Transverse colon (tissue), 4 donors: ENCODE data around the gene ARHGEF10L. TPM values are rescaled to one million over a fixed set of nuclear protein-coding genes. Genes with fewer than 3 reads are reported as not detected.

Source experiments
- DNase-seq: peaks from one replicate; pipeline ENCODE4 v3.0.0-alpha.2; 2019
- H3K27ac ChIP-seq, 4 donors: fragments of 200-600 bp; sonication (generic); 2 replicates each; pipeline ENCODE4 v1.5.1; 2016 to 2018; ENCODE audit warnings: inconsistent platforms in 4 of 4
- H3K27me3 ChIP-seq: fragments of 200-600 bp; sonication (generic); 2 replicates; pipeline ENCODE4 v1.5.1; 2017; ENCODE audit warnings: inconsistent platforms
- H3K36me3 ChIP-seq, 4 donors: fragments of 200-600 bp; sonication (generic); 2 replicates each; pipeline ENCODE4 v1.5.1; 2017 to 2019; ENCODE audit warnings: inconsistent platforms in 4 of 4
- H3K4me1 ChIP-seq, 4 donors: fragments of 200-600 bp; sonication (generic); 2 replicates each; pipeline ENCODE4 v1.5.1; 2017 to 2020; ENCODE audit warnings: inconsistent platforms in 4 of 4
- H3K4me3 ChIP-seq, 4 donors: fragments of 200-600 bp; sonication (generic); 1 replicate in 1 of 4; 2 replicates in 3 of 4; pipeline versions ENCODE4 v1.5.1 to v1.6.1; 2017 to 2019; ENCODE audit warnings: inconsistent platforms in 4 of 4
- H3K9me3 ChIP-seq, 2 donors: fragments of 200-600 bp; sonication (generic); 2 replicates each; pipeline ENCODE4 v1.5.1; 2017 to 2019; ENCODE audit warnings: inconsistent platforms in 2 of 2
- CTCF ChIP-seq, 5 experiments: fragments of 200-600 bp in 3 of 5; fragments of 450-650 bp in 2 of 5; sonication (generic) in 3 of 5; IDR thresholded peaks; 1 replicate in 2 of 5; 2 replicates in 3 of 5; pipeline ENCODE4 v1.5.1; 2016 to 2017; ENCODE audit warnings: antibody characterized with exemption in 5 of 5, inconsistent platforms in 3 of 5, mild to moderate bottlenecking in 2 of 5, moderate library complexity in 1 of 5
- EP300 ChIP-seq: sonication (generic); formaldehyde crosslinking; IDR thresholded peaks from one replicate; pipeline ENCODE4 v1.6.1; 2017; ENCODE audit warnings: antibody characterized with exemption, low read depth
- POLR2A ChIP-seq: fragments of 450-650 bp; IDR thresholded peaks from one replicate; pipeline ENCODE4 v1.6.1; 2016; ENCODE audit warnings: antibody characterized with exemption, mild to moderate bottlenecking, moderate library complexity
- POLR2AphosphoS5 ChIP-seq, 3 donors: sonication (generic); formaldehyde crosslinking; IDR thresholded peaks; one replicate each; pipeline ENCODE4 v1.6.1; 2016; ENCODE audit warnings: antibody characterized with exemption in 3 of 3
- WGBS, 2 donors: methylation state at CpG; one replicate each; pipeline ENCODE4 v1.1.5; 2018; ENCODE audit warnings: low coverage in 1 of 2; 5-methylcytosine and 5-hydroxymethylcytosine counted together
- in situ Hi-C, 4 donors: fragments of 200-750 bp; cut with MboI; loops; one replicate each; pipeline versions ENCODE4 v1.15.0 to v1.15.1; 2017; ENCODE audit warnings: low sequenced_read_pairs in 3 of 4, low pct_ligation_motif_present in 1 of 4, low pct_unique_long_range_greater_than_20kb in 1 of 4
- intact Hi-C: fragments of 100-400 bp; cut with DNase I; formaldehyde crosslinking; loops from one replicate; pipeline ENCODE4 v1.15.1; 2023; ENCODE audit warnings: low total_unique reads
- total RNA-seq, 4 donors: library from RNA; depleted of rRNA; stranded (reverse); fragments of >200 nt; gene quantifications; one replicate each; pipeline ENCODE4 v1.1.0, GENCODE V29; 2016

The ARHGEF10L gene
- total RNA-seq, 4 donors from 2014 or later: 115 to 326 (median 199) TPM

GRCh38 chr1:17577907-17578297, 38.4 kb downstream of the ARHGEF10L start:
- Histone ChIP-seq H3K27ac (peak overlapping the region in 2 of 4 donors; percentile 10 to 86), H3K36me3 (no peaks in the 10 kb centered on the region), H3K9me3 (no peaks in the 10 kb centered on the region), H3K4me1 (peaks cover 48 to 77% (median 67%) of the 10 kb centered on the region in 4 donors), H3K27me3 (no peaks in the 10 kb centered on the region), H3K4me3 (no peak overlapping the region)
- DNase-seq: no peak
- in situ Hi-C loops: no loop called here
- 65% methylated on average over 1 of the region's 1 CpG; no CpG with 5 or more reads in 1 of the 2 donors for WGBS, 2 donors
- TF ChIP-seq CTCF (IDR thresholded peaks at IDR 0.05): no peak
- no peak for TF ChIP-seq POLR2AphosphoS5 (IDR thresholded peaks at IDR 0.05)
- no peak for TF ChIP-seq POLR2A
- TF ChIP-seq EP300: no peak
- intact Hi-C loops: no loop called here

GRCh38 chr1:17579951-17580939, 40.7 kb downstream of the ARHGEF10L start:
- H3K9me3 ChIP-seq: no peaks in the 10 kb centered on the region
- H3K27me3 ChIP-seq: no peaks in the 10 kb centered on the region
- peak; percentile 60 for DNase-seq
- WGBS, 2 donors: 44 to 60% methylated on average over 5 to 16 of the region's 16 CpGs
- intact Hi-C loops: no loop called here
- no peak for TF ChIP-seq EP300
- TF ChIP-seq POLR2AphosphoS5 (IDR thresholded peaks at IDR 0.05): peak in 1 of 3 donors; percentile 34
- TF ChIP-seq POLR2A: peak; percentile 59
- no peak for TF ChIP-seq CTCF (IDR thresholded peaks at IDR 0.05)
- in situ Hi-C loops: no loop called here
- no peaks in the 10 kb centered on the region for H3K36me3 ChIP-seq
- peak overlapping the region; percentile 75 to 86 (median 82) for H3K27ac ChIP-seq
- H3K4me1 ChIP-seq: peaks cover 27 to 57% (median 50%) of the 10 kb centered on the region in 4 donors
- H3K4me3 ChIP-seq: peak overlapping the region in 3 of 4 donors; percentile 2 to 41 (median 33)

- H3K4me1 ChIP-seq: peaks cover 27 to 57% (median 47%) of the 10 kb centered on the region in 4 donors
- H3K27ac ChIP-seq: peak overlapping the region; percentile 74 to 86 (median 78)
- H3K9me3 ChIP-seq: no peaks in the 10 kb centered on the region
- DNase-seq: no peak
- no peak for TF ChIP-seq EP300
- no peak for TF ChIP-seq POLR2AphosphoS5 (IDR thresholded peaks at IDR 0.05)
- TF ChIP-seq CTCF (IDR thresholded peaks at IDR 0.05): no peak
- TF ChIP-seq POLR2A: no peak
- in situ Hi-C loops (no loop called here), intact Hi-C loops (no loop called here)
- peak overlapping the region in 1 of 4 donors; percentile 8 for H3K4me3 ChIP-seq
- no peaks in the 10 kb centered on the region for H3K27me3 ChIP-seq
- no peaks in the 10 kb centered on the region for H3K36me3 ChIP-seq
- 0 to 65% methylated on average over 1 to 7 of the region's 10 CpGs for WGBS, 2 donors
Measured at GRCh38 chr1:17581389-17582123, 42.1 kb downstream of the ARHGEF10L start.
